HepG2 (cell line): ENCODE measurements around the gene ME3. TPM values are rescaled to one million over a fixed set of nuclear protein-coding genes. Genes with fewer than 3 reads are reported as not detected.

Experiments
- ATAC-seq: fragments of 200-7000 bp; cut with Tn5 transposase; 3 replicates; pipeline ENCODE4 v1.9.1; 2020; ENCODE audit warnings: mild to moderate bottlenecking, moderate library complexity
- BruUV-seq: library from RNA; stranded (reverse); fragments of 400-500 nt; replicated peaks from 2 replicates; lab custom pipeline; 2021; lab: Mats Ljungman, UMichigan
- CTCF ChIA-PET: fragments of 300-600 bp; formaldehyde crosslinking; extraction: SDS; loops from one replicate; lab custom pipeline; 2021; ENCODE audit warnings: low total read pairs, inconsistent platforms, low intra/inter-chr PET ratio; lab: Yijun Ruan, JAX
- POLR2A ChIA-PET: fragments of 350-600 bp; sonication (Branson Sonifier 250); formaldehyde crosslinking; loops from one replicate; lab custom pipeline; 2020; ENCODE audit warnings: antibody characterized with exemption, inconsistent platforms; lab: Yijun Ruan, JAX
- DNase-seq: peaks from one replicate; pipeline ENCODE4 v3.0.0-alpha.2; 2015; ENCODE audit warnings: low spot score
- FAIRE-seq: peaks from 3 replicates; lab custom pipeline; 2011; peaks lifted over from hg19 to GRCh38; lab: Jason Lieb, UNC
- H2AFZ ChIP-seq: one replicate; pipeline ENCODE4 v1.6.1; 2011; ENCODE audit warnings: low read length, inconsistent platforms
- H3K27ac ChIP-seq: fragments of 300-600 bp; 3 replicates; pipeline ENCODE4 v1.8.0; 2011; ENCODE audit warnings: mixed run types, mild to moderate bottlenecking, mixed read lengths, low read length, inconsistent platforms; ENCODE audit not compliant: insufficient read depth; ENCODE audit errors: extremely low read length
- H3K27me3 ChIP-seq, 2 experiments: fragments of 200-600 bp in 1 of 2; 2 replicates in 1 of 2; 3 replicates in 1 of 2; pipeline versions ENCODE4 v1.6.0 to v1.8.0; 2011; ENCODE audit warnings: low read length in 2 of 2, mild to moderate bottlenecking in 2 of 2, moderate library complexity in 2 of 2, inconsistent platforms in 1 of 2; ENCODE audit not compliant: insufficient read depth in 2 of 2, control insufficient read depth in 1 of 2
- H3K36me3 ChIP-seq, 2 experiments: fragments of 200-600 bp in 1 of 2; replicated peaks in 1 of 2; 2 replicates in 1 of 2; 3 replicates in 1 of 2; pipeline versions ENCODE4 v1.5.1 to v1.8.0; 2011; ENCODE audit warnings: low read length in 2 of 2, inconsistent platforms in 1 of 2; ENCODE audit not compliant: insufficient read depth in 2 of 2, control insufficient read depth in 1 of 2
- H3K4me1 ChIP-seq: 2 replicates; pipeline ENCODE4 v1.5.1; 2012; ENCODE audit warnings: low read length, inconsistent platforms; ENCODE audit not compliant: insufficient read depth
- H3K4me2 ChIP-seq: 2 replicates; pipeline ENCODE4 v1.6.0; 2011; ENCODE audit warnings: low read depth, low read length, inconsistent platforms
- H3K4me3 ChIP-seq, 3 experiments: fragments of 200-600 bp in 1 of 3; sonication (generic), shearing (Covaris generic) in 1 of 3; replicated peaks in 1 of 3; 2 replicates each; pipeline ENCODE4 v1.5.1; 2011 to 2016; ENCODE audit warnings: low read length in 3 of 3, inconsistent platforms in 2 of 3, low read depth in 2 of 3, mild to moderate bottlenecking in 2 of 3, control low read depth in 1 of 3, mixed read lengths in 1 of 3; ENCODE audit not compliant: insufficient read depth in 1 of 3
- H3K79me2 ChIP-seq: one replicate; pipeline ENCODE4 v1.6.1; 2011; ENCODE audit warnings: low read length, inconsistent platforms; ENCODE audit not compliant: insufficient read depth
- H3K9ac ChIP-seq: 2 replicates; pipeline ENCODE4 v1.6.0; 2011; ENCODE audit warnings: mild to moderate bottlenecking, low read depth, low read length, inconsistent platforms; ENCODE audit not compliant: insufficient read depth
- H3K9me3 ChIP-seq: 2 replicates; pipeline ENCODE4 v1.5.1; 2012; ENCODE audit warnings: mild to moderate bottlenecking, low read length
- H4K20me1 ChIP-seq: 2 replicates; pipeline ENCODE4 v1.6.0; 2011; ENCODE audit warnings: inconsistent platforms, mild to moderate bottlenecking, low read length, moderate library complexity; ENCODE audit not compliant: insufficient read depth
- AGO2 ChIP-seq: fragments of 200-400 bp; formaldehyde crosslinking; optimal IDR thresholded peaks from 2 replicates; pipeline ENCODE3; 2017; ENCODE audit warnings: mild to moderate bottlenecking, low read depth, low read length, moderate library complexity
- GATA4 ChIP-seq: sonication (generic); IDR thresholded peaks from 2 replicates; pipeline ENCODE4 v1.6.1; 2016; ENCODE audit warnings: antibody characterized with exemption, low read depth, borderline replicate concordance
- HMGXB3 ChIP-seq: sonication (generic); formaldehyde crosslinking; IDR thresholded peaks from 2 replicates; pipeline ENCODE4 v1.4.0; 2020; ENCODE audit warnings: missing genetic modification reagents, borderline replicate concordance
- HOXA9 ChIP-seq: sonication (generic); formaldehyde crosslinking; IDR thresholded peaks from 2 replicates; pipeline ENCODE4 v1.8.1; 2022; ENCODE audit warnings: missing genetic modification reagents, mild to moderate bottlenecking, moderate library complexity, borderline replicate concordance
- MBNL3 ChIP-seq: fragments of 250-450 bp; sonication (Bioruptor Pico); conservative IDR thresholded peaks from 2 replicates; pipeline ENCODE4 v1.8.0; 2022; ENCODE audit warnings: mild to moderate bottlenecking, inconsistent platforms
- MLLT10 ChIP-seq: sonication (generic); formaldehyde crosslinking; IDR thresholded peaks from 2 replicates; pipeline ENCODE4 v1.4.0; 2020; ENCODE audit warnings: missing genetic modification reagents
- MXD4 ChIP-seq: IDR thresholded peaks from 2 replicates; pipeline ENCODE4 v1.6.1; 2016; ENCODE audit warnings: mild to moderate bottlenecking, missing biosample characterization, missing genetic modification reagents
- RFXANK ChIP-seq: IDR thresholded peaks from 2 replicates; pipeline ENCODE4 v1.6.1; 2016
- ZBED4 ChIP-seq: sonication (generic); formaldehyde crosslinking; IDR thresholded peaks from 2 replicates; pipeline ENCODE4 v1.4.0; 2020; ENCODE audit warnings: missing genetic modification reagents, borderline replicate concordance
- ZBTB38 ChIP-seq: sonication (generic); formaldehyde crosslinking; IDR thresholded peaks from 2 replicates; pipeline ENCODE4 v1.5.1; 2020; ENCODE audit warnings: mild to moderate bottlenecking, missing genetic modification reagents
- ZNF234 ChIP-seq: sonication (generic); formaldehyde crosslinking; conservative IDR thresholded peaks from 2 replicates; pipeline ENCODE4 v1.5.1; 2020; ENCODE audit warnings: mild to moderate bottlenecking, missing genetic modification reagents
- ZNF282 ChIP-seq: fragments of 450-650 bp; IDR thresholded peaks from 2 replicates; pipeline ENCODE4 v1.6.1; 2018; ENCODE audit not compliant: partially characterized antibody
- WGBS: methylation state at CpG from one replicate; pipeline ENCODE4 v1.1.6; 2017; ENCODE audit warnings: low lambda C conversion rate; 5-methylcytosine and 5-hydroxymethylcytosine counted together
- in situ Hi-C: cut with HindIII; loops from 2 replicates; pipeline ENCODE4 v1.10.0; 2017; ENCODE audit warnings: low pct_unique_long_range_greater_than_20kb; ENCODE audit not compliant: extremely low pct_ligation_motif_present
- intact Hi-C: fragments of 100-400 bp; cut with micrococcal nuclease; formaldehyde crosslinking; loops from one replicate; pipeline ENCODE4 v1.10.0; 2022; ENCODE audit not compliant: unreplicated experiment
- polyA plus RNA-seq, 8 experiments: library from polyadenylated mRNA; depleted of rRNA in 3 of 8; stranded (reverse) in 7 of 8; unstranded in 1 of 8; fragments of >200 nt; fragmentation: Illumina TruSeq in 4 of 8; extraction: Trizol in 4 of 8; gene quantifications; 2 replicates each; pipeline versions ENCODE4 v1.2.1 to v1.2.3, GENCODE V29; 2011 to 2016; ENCODE audit warnings: low read depth in 4 of 8, missing spikeins in 1 of 8, mixed read lengths in 1 of 8; ENCODE audit not compliant: insufficient read depth in 1 of 8
- total RNA-seq, 5 experiments: library from RNA; depleted of rRNA; stranded (reverse); fragments of >200 nt; fragmentation: Illumina TruSeq; extraction: Trizol; gene quantifications; 2 replicates each; pipeline ENCODE4 v1.2.3, GENCODE V29; 2016; ENCODE audit warnings: low read depth in 1 of 5

ME3 gene
- total and polyA plus RNA-seq, 2 of the 13 experiments (the other 11 are each of a cell fraction or from before 2014, with no cell fraction given): not detected

- peaks cover 2 to 13% of the 10 kb centered on the region in 2 experiments; a peak in 3 of 5 replicates for H3K27me3 ChIP-seq
- no peak overlapping the region for H3K9ac ChIP-seq
- no peak overlapping the region for H3K27ac ChIP-seq
- no peaks in the 10 kb centered on the region for H3K36me3 ChIP-seq
- H3K4me3 ChIP-seq: no peak overlapping the region
- no peak for TF ChIP-seq AGO2
- TF ChIP-seq MXD4: no peak
- no peak for TF ChIP-seq ZNF234 (CRISPR knock-in tag)
- no peak for TF ChIP-seq ZNF282
- no peak for TF ChIP-seq ZBED4 (CRISPR knock-in tag)
- TF ChIP-seq MLLT10: no peak
- TF ChIP-seq GATA4: no peak
- TF ChIP-seq ZBTB38 (CRISPR knock-in tag): no peak
- TF ChIP-seq HMGXB3 (CRISPR knock-in tag): no peak
- no peak for TF ChIP-seq RFXANK
- TF ChIP-seq MBNL3 (CRISPR knock-in tag): no peak
- no peak for TF ChIP-seq HOXA9 (CRISPR knock-in tag)
- no peaks in the 10 kb centered on the region for H4K20me1 ChIP-seq
- BruUV-seq: no TSS peak
- ChIA-PET CTCF (no interaction called here), POLR2A (no interaction called here)
- no peak overlapping the region for H3K4me2 ChIP-seq
- no peaks in the 10 kb centered on the region for H3K9me3 ChIP-seq
- no peak for FAIRE-seq
- H3K4me1 ChIP-seq: peaks cover 17% of the 10 kb centered on the region
- DNase-seq: no peak
- intact Hi-C loops: no loop called here
- H3K79me2 ChIP-seq: no peaks in the 10 kb centered on the region
- H2AFZ ChIP-seq: no peak overlapping the region
- ATAC-seq: no peak
- in situ Hi-C loops: no loop called here
- WGBS: 89% methylated on average over 2 of the region's 2 CpGs
These were observed 121.7 kb downstream of the ME3 start for GRCh38 chr11:86550757-86551156.
